ENCODE results near the gene ZNF511.

- TF ChIP-seq CTCF (IDR thresholded peaks at IDR 0.05), result no peak
- TF ChIP-seq EP300 (IDR thresholded peaks at IDR 0.05), result no peak
- no peak for TF ChIP-seq POLR2A (IDR thresholded peaks at IDR 0.05)
These were observed 50.2 kb downstream of the ZNF511 start for GRCh38 chr10:133358925-133359310.

Data from suprapubic skin (tissue), 3 donors.